ENCODE results near the gene TGFBR2.

DNA sequence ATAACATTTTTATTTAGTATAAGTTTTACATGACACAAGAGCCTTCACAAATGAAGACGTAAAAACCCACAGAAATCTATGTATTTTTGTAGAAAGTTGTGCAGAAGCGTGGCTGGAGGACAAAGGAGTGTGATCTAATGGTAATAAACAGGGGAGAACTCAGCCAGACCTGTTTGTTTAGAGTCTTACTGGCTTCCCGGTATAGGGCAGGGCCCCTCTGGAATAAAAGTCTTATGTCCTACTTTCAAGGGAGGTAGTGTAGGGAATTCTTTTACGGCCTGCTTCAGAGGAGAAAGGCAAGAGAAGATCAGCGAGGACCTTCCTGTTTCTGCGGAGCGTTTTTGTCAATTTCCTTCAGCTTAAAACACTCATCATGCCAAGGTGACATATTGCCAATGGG lies 103.6 kb downstream of the TGFBR2 start:
- TF ChIP-seq SALL2 (tag by site-specific recombination; IDR thresholded peaks at IDR 0.05; ENCODE audit: borderline replicate concordance) (no peak), MZF1 (tag by site-specific recombination; IDR thresholded peaks at IDR 0.05; ENCODE audit: borderline replicate concordance) (no peak), GLI2 (tag by site-specific recombination; IDR thresholded peaks at IDR 0.05; ENCODE audit: borderline replicate concordance, low read depth) (no peak), ZNF223 (tag by site-specific recombination; IDR thresholded peaks at IDR 0.05) (no peak), ZNF121 (tag by site-specific recombination; IDR thresholded peaks at IDR 0.05) (no peak), ZNF658 (tag by site-specific recombination; IDR thresholded peaks at IDR 0.05) (no peak), ZNF416 (tag by site-specific recombination; IDR thresholded peaks at IDR 0.05) (no peak), ZNF292 (tag by site-specific recombination; IDR thresholded peaks at IDR 0.05; ENCODE audit: borderline replicate concordance, low read depth) (no peak)
- TF ChIP-seq, protein P1, sequence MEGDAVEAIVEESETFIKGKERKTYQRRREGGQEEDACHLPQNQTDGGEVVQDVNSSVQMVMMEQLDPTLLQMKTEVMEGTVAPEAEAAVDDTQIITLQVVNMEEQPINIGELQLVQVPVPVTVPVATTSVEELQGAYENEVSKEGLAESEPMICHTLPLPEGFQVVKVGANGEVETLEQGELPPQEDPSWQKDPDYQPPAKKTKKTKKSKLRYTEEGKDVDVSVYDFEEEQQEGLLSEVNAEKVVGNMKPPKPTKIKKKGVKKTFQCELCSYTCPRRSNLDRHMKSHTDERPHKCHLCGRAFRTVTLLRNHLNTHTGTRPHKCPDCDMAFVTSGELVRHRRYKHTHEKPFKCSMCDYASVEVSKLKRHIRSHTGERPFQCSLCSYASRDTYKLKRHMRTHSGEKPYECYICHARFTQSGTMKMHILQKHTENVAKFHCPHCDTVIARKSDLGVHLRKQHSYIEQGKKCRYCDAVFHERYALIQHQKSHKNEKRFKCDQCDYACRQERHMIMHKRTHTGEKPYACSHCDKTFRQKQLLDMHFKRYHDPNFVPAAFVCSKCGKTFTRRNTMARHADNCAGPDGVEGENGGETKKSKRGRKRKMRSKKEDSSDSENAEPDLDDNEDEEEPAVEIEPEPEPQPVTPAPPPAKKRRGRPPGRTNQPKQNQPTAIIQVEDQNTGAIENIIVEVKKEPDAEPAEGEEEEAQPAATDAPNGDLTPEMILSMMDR (tag by site-specific recombination; IDR thresholded peaks at IDR 0.05): no peak
- TF ChIP-seq, protein P2, sequence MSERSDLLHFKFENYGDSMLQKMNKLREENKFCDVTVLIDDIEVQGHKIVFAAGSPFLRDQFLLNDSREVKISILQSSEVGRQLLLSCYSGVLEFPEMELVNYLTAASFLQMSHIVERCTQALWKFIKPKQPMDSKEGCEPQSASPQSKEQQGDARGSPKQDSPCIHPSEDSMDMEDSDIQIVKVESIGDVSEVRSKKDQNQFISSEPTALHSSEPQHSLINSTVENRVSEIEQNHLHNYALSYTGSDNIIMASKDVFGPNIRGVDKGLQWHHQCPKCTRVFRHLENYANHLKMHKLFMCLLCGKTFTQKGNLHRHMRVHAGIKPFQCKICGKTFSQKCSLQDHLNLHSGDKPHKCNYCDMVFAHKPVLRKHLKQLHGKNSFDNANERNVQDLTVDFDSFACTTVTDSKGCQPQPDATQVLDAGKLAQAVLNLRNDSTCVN (tag by site-specific recombination; optimal IDR thresholded peaks at IDR 0.05): no peak
- TF ChIP-seq, protein P3, sequence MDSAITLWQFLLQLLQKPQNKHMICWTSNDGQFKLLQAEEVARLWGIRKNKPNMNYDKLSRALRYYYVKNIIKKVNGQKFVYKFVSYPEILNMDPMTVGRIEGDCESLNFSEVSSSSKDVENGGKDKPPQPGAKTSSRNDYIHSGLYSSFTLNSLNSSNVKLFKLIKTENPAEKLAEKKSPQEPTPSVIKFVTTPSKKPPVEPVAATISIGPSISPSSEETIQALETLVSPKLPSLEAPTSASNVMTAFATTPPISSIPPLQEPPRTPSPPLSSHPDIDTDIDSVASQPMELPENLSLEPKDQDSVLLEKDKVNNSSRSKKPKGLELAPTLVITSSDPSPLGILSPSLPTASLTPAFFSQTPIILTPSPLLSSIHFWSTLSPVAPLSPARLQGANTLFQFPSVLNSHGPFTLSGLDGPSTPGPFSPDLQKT (IDR thresholded peaks at IDR 0.05; ENCODE audit: borderline replicate concordance, low read depth, low read length): no peak

Measured in HEK293 (cell line).